IPS-18c (cell line): ENCODE results near the gene TMBIM1.

Experiments used
- H3K4me3 ChIP-seq: 2 replicates; pipeline ENCODE4 v1.7.0; 2013; ENCODE audit warnings: low read depth, mild to moderate bottlenecking, low read length, moderate library complexity; ENCODE audit not compliant: insufficient read depth
- H3K9me3 ChIP-seq: one replicate; pipeline ENCODE4 v1.6.1; 2013; ENCODE audit warnings: mild to moderate bottlenecking, low read length, moderate library complexity; ENCODE audit not compliant: control insufficient read depth, insufficient read depth

The TMBIM1 gene, protein sequence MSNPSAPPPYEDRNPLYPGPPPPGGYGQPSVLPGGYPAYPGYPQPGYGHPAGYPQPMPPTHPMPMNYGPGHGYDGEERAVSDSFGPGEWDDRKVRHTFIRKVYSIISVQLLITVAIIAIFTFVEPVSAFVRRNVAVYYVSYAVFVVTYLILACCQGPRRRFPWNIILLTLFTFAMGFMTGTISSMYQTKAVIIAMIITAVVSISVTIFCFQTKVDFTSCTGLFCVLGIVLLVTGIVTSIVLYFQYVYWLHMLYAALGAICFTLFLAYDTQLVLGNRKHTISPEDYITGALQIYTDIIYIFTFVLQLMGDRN

DNA sequence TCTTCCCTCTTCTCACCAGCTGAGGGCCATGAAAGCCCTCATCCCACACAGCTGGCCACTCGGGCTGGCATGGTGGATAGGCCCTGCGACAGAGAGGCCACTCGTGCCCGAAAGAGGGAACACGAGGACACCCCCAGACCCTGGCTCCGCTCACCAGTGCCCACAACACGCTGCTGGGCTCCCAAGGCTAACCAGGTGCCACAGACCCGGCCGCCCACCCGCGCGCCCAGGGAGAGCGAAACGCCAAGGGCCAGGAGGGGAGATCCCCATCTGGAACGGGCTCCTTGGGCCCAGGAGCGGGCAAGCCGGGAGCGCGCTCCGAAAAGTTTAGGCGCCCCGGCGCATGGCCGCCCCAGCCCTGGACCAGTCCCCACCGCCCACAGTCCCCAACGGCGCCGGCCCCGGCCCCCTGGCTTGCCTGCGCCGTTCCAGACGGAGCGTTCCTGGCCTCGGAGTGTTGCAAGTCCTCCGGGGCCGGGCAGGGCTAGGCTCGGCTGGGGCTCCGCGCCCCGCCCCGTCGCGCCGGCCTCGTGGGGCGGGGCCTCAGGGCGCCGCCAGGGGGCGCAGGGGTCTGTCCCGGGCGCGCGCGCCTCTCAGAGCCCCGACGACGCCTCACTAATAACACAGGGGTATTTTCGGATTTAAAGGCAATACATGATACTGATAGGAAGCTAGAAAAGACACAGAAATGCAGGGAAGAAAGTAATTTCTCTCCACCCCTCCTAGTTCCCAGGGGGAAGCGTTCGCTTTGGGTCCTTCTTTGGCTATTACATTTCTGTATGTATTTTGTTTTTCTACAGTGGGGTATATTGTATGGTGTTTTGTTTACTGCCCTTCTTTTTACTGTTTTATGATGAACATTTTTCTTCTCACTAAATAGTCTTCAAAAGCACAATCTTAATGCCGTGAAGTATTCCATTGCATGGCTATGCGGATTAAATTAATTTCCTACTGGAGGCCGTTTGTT, at the start of gene TMBIM1:
Gene TMBIM1 (minus strand): TSS at position 456 of the 967 bp plus-strand sequence. CDS start 10,362 bp downstream, outside the sequence.
- Histone ChIP-seq H3K4me3 (peak within 1 kb of the TSS; percentile 83), H3K9me3 (no peaks in the 10 kb centered on the region)

- Histone ChIP-seq H3K4me3 (no peak overlapping the region), H3K9me3 (no peaks in the 10 kb centered on the region)
These were observed 49.1 kb upstream of the TMBIM1 start for GRCh38 chr2:218341381-218341780.

- no peaks in the 10 kb centered on the region for H3K9me3 ChIP-seq
- no peak overlapping the region for H3K4me3 ChIP-seq
These were observed 48.4 kb upstream of the TMBIM1 start for GRCh38 chr2:218340656-218341055.

- no peak overlapping the region for H3K4me3 ChIP-seq
- H3K9me3 ChIP-seq: no peaks in the 10 kb centered on the region
These were observed 42.2 kb upstream of the TMBIM1 start for GRCh38 chr2:218334531-218334930.

- Histone ChIP-seq H3K9me3 (no peaks in the 10 kb centered on the region), H3K4me3 (no peak overlapping the region)
These were observed 40.8 kb upstream of the TMBIM1 start for GRCh38 chr2:218332920-218333645.

GRCh38 chr2:218332288-218332687, 40.0 kb upstream of the TMBIM1 start:
- Histone ChIP-seq H3K9me3 (no peaks in the 10 kb centered on the region), H3K4me3 (no peak overlapping the region)

GRCh38 chr2:218331745-218332144, 39.4 kb upstream of the TMBIM1 start:
- Histone ChIP-seq H3K4me3 (no peak overlapping the region), H3K9me3 (no peaks in the 10 kb centered on the region)

DNA sequence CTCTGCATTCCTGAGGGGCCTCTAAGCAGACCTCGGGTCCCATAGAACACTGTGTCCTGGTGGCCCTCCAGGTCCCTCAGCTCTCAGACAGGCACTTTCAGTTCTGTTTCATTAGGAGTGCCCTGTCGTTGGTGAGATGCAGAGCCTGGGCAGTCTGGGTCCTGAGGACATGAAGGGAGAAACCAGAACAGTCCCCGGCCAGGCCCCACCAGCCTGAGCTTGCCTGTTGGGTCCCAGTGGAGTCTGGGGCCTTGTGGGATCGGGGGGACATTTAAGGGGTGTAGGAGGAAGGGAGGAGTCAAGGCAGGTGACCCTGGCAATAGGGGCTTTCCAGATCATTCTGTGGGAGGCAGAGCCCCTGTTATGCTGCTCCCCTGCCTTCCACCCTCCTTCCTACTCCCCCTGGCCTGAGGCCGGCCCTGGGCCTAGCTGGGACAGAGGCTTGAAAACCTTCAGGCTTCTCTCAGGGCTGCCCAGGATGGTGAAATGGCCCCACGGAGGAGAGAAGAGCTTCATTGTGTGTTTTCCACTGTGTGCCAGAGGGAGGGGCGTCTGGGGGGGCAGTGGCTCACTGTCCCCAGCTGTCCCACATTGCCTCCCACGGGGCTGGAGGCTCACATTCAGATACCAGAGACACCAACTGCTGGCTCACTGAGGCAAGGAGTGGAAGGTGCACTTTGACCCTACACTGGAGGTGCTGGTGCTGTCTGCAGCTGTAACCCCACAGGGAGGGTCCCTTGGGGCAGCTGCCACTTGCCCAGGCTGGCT, 37.7 kb upstream of the TMBIM1 start:
- Histone ChIP-seq H3K4me3 (no peak overlapping the region), H3K9me3 (no peaks in the 10 kb centered on the region)

DNA sequence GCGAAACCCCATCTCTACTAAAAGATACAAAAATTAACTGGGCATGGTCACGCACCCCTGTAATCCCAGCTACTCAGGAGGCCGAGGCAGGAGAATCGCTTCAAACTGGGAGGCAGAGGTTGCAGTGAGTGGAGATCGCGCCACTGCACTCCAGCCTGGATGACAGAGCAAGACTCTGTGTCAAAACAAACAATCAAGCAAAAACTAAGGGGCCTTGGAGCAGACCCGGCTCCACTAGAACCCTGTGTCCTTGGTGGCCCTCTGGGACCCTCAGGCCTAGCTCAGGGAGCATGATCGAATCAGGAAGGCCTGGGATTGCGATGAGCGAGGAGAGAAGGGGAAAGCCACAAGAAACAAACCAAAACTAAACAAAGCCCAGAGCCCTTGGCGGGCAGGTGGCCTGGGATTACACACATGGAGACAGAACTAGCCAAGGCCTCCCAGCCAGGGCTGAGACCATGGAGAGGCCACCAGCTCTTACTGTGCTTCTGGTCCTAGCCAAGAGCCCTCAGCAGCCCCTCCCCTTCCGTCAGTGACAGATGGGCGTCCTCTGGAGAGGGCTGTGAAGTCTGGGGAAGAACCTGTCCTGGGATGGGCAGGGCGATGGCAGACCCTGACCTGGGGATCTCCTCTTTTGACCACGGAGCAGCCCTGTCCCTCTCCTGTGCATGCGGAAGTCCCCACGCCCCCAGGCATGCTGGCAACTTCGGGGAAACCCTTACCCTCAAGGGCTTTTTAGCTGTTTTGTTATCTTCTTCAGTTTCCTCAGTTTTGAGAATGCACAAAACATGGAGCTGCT, 36.9 kb upstream of the TMBIM1 start:
- H3K9me3 ChIP-seq: no peaks in the 10 kb centered on the region
- H3K4me3 ChIP-seq: no peak overlapping the region

GRCh38 chr2:218328294-218328693, 36.0 kb upstream of the TMBIM1 start:
- H3K4me3 ChIP-seq: no peak overlapping the region

GRCh38 chr2:218327451-218328210, 35.3 kb upstream of the TMBIM1 start:
- Histone ChIP-seq H3K4me3 (no peak overlapping the region), H3K9me3 (no peaks in the 10 kb centered on the region)

More at GRCh38 chr2:218328294-218328693, 36.0 kb upstream of the TMBIM1 start:
- no peaks in the 10 kb centered on the region for H3K9me3 ChIP-seq

DNA sequence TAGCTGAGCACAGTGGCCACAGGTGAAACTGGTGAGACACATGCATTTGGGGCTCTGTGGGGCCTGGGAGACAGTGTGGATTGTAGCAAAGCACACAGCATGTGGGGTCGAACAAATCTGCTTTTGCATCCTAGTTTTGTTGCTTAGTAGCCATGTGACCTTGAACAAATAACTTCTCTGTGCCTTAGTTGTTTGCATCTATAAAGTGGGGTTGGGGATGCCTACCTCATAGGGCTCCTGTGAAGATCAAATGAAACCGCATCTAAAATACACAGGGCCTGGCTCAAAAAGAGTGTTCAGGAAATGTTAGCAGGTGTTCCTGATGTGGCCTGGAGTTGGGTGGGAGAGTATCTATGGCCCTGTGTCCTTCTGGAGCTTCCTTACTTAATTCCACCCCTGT, 34.0 kb upstream of the TMBIM1 start:
- H3K4me3 ChIP-seq: no peak overlapping the region

GRCh38 chr2:218325566-218326160, 33.4 kb upstream of the TMBIM1 start:
- no peaks in the 10 kb centered on the region for H3K9me3 ChIP-seq
- no peak overlapping the region for H3K4me3 ChIP-seq

More for the DNA sequence above, 34.0 kb upstream of the TMBIM1 start:
- H3K9me3 ChIP-seq: no peaks in the 10 kb centered on the region

GRCh38 chr2:218323526-218324472, 31.5 kb upstream of the TMBIM1 start:
- H3K9me3 ChIP-seq: no peaks in the 10 kb centered on the region
- H3K4me3 ChIP-seq: peak overlapping the region; percentile 76
